Natural killer cell (primary cell): ENCODE measurements around the gene MRPL43. TPM values are rescaled to one million over a fixed set of nuclear protein-coding genes. Genes with fewer than 3 reads are reported as not detected.
A peak's percentile ranks its signal among the peaks of the same experiment; 100 is the strongest.

ENCODE experiments used
- ATAC-seq, 3 donors: fragments of 150-1000 bp in 2 of 3; fragments of 200-7000 bp in 1 of 3; cut with Tn5 transposase; 1 replicate in 1 of 3; 2 replicates in 2 of 3; pipeline ENCODE4 v1.10.0; 2021; ENCODE audit warnings: mild to moderate bottlenecking in 2 of 3, moderate library complexity in 2 of 3
- DNase-seq, 2 donors: peaks; one replicate each; pipeline versions ENCODE4 v3.0.0 to v3.0.0-alpha.2; 2013 to 2021; ENCODE audit warnings: mixed read lengths in 1 of 2
- H3K27ac ChIP-seq: one replicate; pipeline ENCODE4 v1.5.1; 2013; ENCODE audit warnings: mild to moderate bottlenecking, low read length
- H3K27me3 ChIP-seq: one replicate; pipeline ENCODE4 v1.6.1; 2013; ENCODE audit warnings: low read length; ENCODE audit not compliant: control insufficient read depth, insufficient read depth
- H3K36me3 ChIP-seq: one replicate; pipeline ENCODE4 v1.6.1; 2013; ENCODE audit warnings: low read length; ENCODE audit not compliant: control insufficient read depth, insufficient read depth
- H3K4me1 ChIP-seq: one replicate; pipeline ENCODE4 v1.6.1; 2013; ENCODE audit warnings: low read length; ENCODE audit not compliant: control insufficient read depth, insufficient read depth
- H3K4me3 ChIP-seq: one replicate; pipeline ENCODE4 v1.5.1; 2013; ENCODE audit warnings: low read length
- H3K9me3 ChIP-seq: one replicate; pipeline ENCODE4 v1.6.1; 2013; ENCODE audit warnings: low read length; ENCODE audit not compliant: control insufficient read depth, insufficient read depth
- H3K27ac Mint-ChIP-seq, 2 donors: one replicate each; pipeline ENCODE4 v1.8.0; 2022; ENCODE audit warnings: mild to moderate bottlenecking in 2 of 2, mixed read lengths in 2 of 2, moderate library complexity in 1 of 2
- H3K27me3 Mint-ChIP-seq, 2 donors: one replicate each; pipeline ENCODE4 v1.8.0; 2022; ENCODE audit warnings: low read depth in 2 of 2, mixed read lengths in 2 of 2
- H3K36me3 Mint-ChIP-seq: one replicate; pipeline ENCODE4 v1.8.0; 2022; ENCODE audit warnings: mixed read lengths
- H3K4me1 Mint-ChIP-seq, 2 donors: one replicate each; pipeline ENCODE4 v1.8.0; 2022; ENCODE audit warnings: mixed read lengths in 2 of 2
- H3K4me3 Mint-ChIP-seq: one replicate; pipeline ENCODE4 v1.8.0; 2022; ENCODE audit warnings: mild to moderate bottlenecking, moderate library complexity, mixed read lengths
- H3K9me3 Mint-ChIP-seq, 2 donors: one replicate each; pipeline ENCODE4 v1.8.0; 2022; ENCODE audit warnings: mixed read lengths in 2 of 2
- CTCF ChIP-seq: fragments of 200-600 bp; IDR thresholded peaks from one replicate; pipeline ENCODE4 v1.8.0; 2022; ENCODE audit warnings: antibody characterized with exemption
- WGBS: methylation state at CpG from one replicate; pipeline ENCODE4 v1.1.7; 2013; ENCODE audit warnings: missing lambda C conversion rate; ENCODE audit not compliant: insufficient coverage; 5-methylcytosine and 5-hydroxymethylcytosine counted together
- intact Hi-C: fragments of 100-400 bp; cut with micrococcal nuclease; formaldehyde crosslinking; loops from one replicate; pipeline ENCODE4 v1.14.2; 2022
- total RNA-seq, 4 donors: library from RNA; stranded (reverse); fragments of 120-200 nt in 1 of 4; gene quantifications; one replicate each; pipeline versions ENCODE4 v1.2.3 to v1.2.4, GENCODE V29; 2013 to 2022

The MRPL43 gene
- total RNA-seq, 3 donors from 2014 or later (not counting 1 experiment from before 2014, with no cell fraction given): 27.2 to 42.0 (median 33.1) TPM

DNA sequence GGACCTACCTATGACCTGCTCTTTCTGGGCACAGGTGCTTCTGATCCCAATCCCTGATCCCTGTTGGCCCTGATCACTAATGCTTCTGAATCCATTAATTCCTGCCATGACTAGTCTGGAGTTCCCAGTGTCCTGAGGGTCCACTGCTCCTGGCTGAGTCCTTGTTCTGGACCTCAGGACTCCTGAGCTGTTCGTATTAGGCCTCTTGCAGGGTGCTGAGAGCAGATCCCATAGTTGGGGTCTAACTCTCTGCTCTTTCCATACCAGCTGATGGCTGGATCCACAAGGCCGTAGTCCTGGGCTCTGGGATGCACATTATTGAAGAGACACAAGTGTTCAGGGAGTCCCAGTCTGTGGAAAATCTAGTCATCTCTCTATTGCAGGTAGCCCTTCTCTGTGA, 7.0 kb downstream of the MRPL43 start:
- DNase-seq (no peak), ATAC-seq (no peak)
- Mint-ChIP-seq H3K4me1 (peaks cover 0 to 9% of the 10 kb centered on the region in 2 donors), H3K36me3 (peaks cover 8% of the 10 kb centered on the region), H3K9me3 (no peaks in the 10 kb centered on the region), H3K27ac (no peak overlapping the region), H3K27me3 (no peaks in the 10 kb centered on the region), H3K4me3 (no peak overlapping the region)
- Histone ChIP-seq H3K4me1 (no peaks in the 10 kb centered on the region), H3K36me3 (peaks cover 15% of the 10 kb centered on the region), H3K27me3 (no peaks in the 10 kb centered on the region), H3K9me3 (no peaks in the 10 kb centered on the region), H3K27ac (no peak overlapping the region), H3K4me3 (no peak overlapping the region)
- intact Hi-C loops: no loop called here
- 98% methylated on average over 2 of the region's 2 CpGs for WGBS
- TF ChIP-seq CTCF: no peak

DNA sequence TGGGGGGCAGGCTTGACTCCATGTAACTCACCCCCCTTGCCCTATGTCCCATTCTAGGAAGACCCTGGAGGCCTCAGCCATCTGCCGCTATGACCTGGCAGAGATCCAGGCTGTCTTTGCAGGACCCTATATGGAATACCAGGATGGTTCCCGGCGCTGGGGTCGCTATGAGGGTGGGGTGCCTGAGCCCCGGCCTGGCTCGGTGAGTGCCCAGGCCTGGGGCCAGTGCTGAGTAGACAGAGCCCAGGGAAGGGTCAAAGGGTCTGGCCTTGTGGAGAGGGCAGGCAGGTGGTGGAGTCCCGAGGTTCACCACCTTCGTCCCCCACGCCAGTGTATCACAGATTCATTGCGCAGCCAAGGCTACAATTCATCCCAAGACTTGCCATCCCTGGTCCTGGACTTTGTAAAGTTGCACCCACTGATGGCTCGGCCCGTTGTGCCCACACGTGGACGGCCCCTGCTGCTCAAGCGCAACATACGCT, 7.5 kb downstream of the MRPL43 start:
- TF ChIP-seq CTCF: no peak
- H3K9me3 Mint-ChIP-seq: no peaks in the 10 kb centered on the region
- no peak overlapping the region for H3K27ac Mint-ChIP-seq
- no peak for DNase-seq
- no peak overlapping the region for H3K4me3 ChIP-seq
- no peaks in the 10 kb centered on the region for H3K9me3 ChIP-seq
- intact Hi-C loops: no loop called here
- peaks cover 15% of the 10 kb centered on the region for H3K36me3 ChIP-seq
- no peak overlapping the region for H3K27ac ChIP-seq
- H3K4me1 ChIP-seq: no peaks in the 10 kb centered on the region
- no peak for ATAC-seq
- no peaks in the 10 kb centered on the region for H3K27me3 Mint-ChIP-seq
- H3K4me3 Mint-ChIP-seq: no peak overlapping the region
- H3K4me1 Mint-ChIP-seq: peaks cover 0 to 8% of the 10 kb centered on the region in 2 donors
- H3K27me3 ChIP-seq: no peaks in the 10 kb centered on the region
- H3K36me3 Mint-ChIP-seq: peaks cover 8% of the 10 kb centered on the region
- WGBS: 96% methylated on average over 16 of the region's 16 CpGs

GRCh38 chr10:100978901-100979195, 8.4 kb downstream of the MRPL43 start:
- ATAC-seq (no peak), DNase-seq (peak in 1 of 2 donors; percentile 5)
- H3K4me3 Mint-ChIP-seq: no peak overlapping the region
- no peaks in the 10 kb centered on the region for H3K4me1 ChIP-seq
- peaks cover 15% of the 10 kb centered on the region for H3K36me3 ChIP-seq
- no peak overlapping the region for H3K27ac ChIP-seq
- H3K4me3 ChIP-seq: no peak overlapping the region
- peaks cover 8% of the 10 kb centered on the region for H3K36me3 Mint-ChIP-seq
- no peaks in the 10 kb centered on the region for H3K9me3 ChIP-seq
- no peaks in the 10 kb centered on the region for H3K27me3 Mint-ChIP-seq
- intact Hi-C loops: no loop called here
- no peaks in the 10 kb centered on the region for H3K27me3 ChIP-seq
- H3K27ac Mint-ChIP-seq: no peak overlapping the region
- 94% methylated on average over 10 of the region's 10 CpGs for WGBS
- H3K9me3 Mint-ChIP-seq: no peaks in the 10 kb centered on the region
- H3K4me1 Mint-ChIP-seq: no peaks in the 10 kb centered on the region
- TF ChIP-seq CTCF: no peak

DNA sequence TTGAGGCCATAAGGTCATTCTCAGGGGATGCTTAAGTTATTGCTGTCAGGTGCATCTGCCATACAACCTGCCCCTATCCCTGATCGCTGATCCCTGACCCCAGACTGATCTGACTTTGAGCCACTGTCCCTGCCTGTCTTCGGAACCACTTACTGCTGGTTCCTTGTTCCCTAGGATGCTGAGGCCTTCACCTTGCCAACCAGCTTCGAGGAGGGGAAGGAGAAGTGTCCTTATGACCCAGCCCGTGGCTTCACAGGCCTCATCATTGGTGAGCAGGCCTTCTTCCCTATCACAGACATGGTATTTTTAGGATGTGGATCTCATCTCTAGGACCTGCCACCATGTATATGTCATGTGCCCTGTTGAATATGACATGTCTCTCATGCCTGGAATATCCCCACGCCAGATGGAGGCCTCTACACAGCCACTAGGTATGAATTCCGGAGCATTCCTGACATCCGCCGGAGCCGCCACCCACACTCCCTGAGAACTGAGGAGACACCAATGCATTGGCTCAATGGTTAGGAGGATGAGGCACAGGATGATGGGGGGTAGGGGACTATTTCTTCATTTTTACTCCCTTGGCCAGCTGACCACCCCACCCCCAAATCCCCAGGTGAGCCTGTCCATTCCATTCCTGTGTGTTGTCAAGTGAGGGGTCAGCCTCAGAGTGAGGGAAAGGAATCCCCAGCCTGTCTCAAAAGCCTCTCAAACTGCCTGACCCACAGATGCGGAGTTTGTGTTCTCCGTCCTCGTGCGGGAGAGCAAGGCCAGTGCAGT, 9.0 kb downstream of the MRPL43 start:
- Histone ChIP-seq H3K9me3 (no peaks in the 10 kb centered on the region), H3K27ac (no peak overlapping the region), H3K4me3 (no peak overlapping the region), H3K4me1 (no peaks in the 10 kb centered on the region), H3K36me3 (peaks cover 14% of the 10 kb centered on the region), H3K27me3 (no peaks in the 10 kb centered on the region)
- H3K9me3 Mint-ChIP-seq: no peaks in the 10 kb centered on the region
- no peak for DNase-seq
- H3K27ac Mint-ChIP-seq: no peak overlapping the region
- no peak for ATAC-seq
- intact Hi-C loops: no loop called here
- no peaks in the 10 kb centered on the region for H3K4me1 Mint-ChIP-seq
- peaks cover 8% of the 10 kb centered on the region for H3K36me3 Mint-ChIP-seq
- TF ChIP-seq CTCF: no peak
- WGBS: 95% methylated on average over 13 of the region's 13 CpGs
- H3K27me3 Mint-ChIP-seq: no peaks in the 10 kb centered on the region
- no peak overlapping the region for H3K4me3 Mint-ChIP-seq
